Left hindlimb (tissue), 1 donor: ENCODE results near the gene FAS.
"Not testable (repeated sequence)": the region's sequence is repeated elsewhere in the genome, so short reads cannot be mapped to it uniquely, and the experiment has no call there.

ENCODE experiments used
- DNase-seq: peaks from one replicate; pipeline ENCODE4 v3.0.0-alpha.2; 2018

Gene FAS

DNA sequence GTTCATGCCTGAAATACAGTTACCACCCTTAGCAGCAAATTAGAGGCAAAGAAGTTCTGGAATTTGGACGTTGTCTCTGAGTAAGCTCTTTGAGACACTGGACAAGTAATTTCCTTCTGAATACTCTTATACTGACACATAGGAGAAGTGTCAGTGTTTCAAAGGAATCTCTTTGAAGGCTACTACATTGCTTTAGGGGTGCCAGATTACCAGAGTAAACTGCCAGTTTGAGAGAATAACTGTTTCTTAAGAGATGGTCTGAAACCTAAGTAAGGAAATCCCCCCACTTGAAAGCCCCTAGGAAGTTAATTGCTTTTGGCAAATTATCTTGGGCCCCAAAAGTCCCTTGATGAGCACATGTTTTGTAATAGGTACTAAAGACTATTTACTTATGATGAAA, 3.4 kb downstream of the FAS start:
- no peak for DNase-seq

DNA sequence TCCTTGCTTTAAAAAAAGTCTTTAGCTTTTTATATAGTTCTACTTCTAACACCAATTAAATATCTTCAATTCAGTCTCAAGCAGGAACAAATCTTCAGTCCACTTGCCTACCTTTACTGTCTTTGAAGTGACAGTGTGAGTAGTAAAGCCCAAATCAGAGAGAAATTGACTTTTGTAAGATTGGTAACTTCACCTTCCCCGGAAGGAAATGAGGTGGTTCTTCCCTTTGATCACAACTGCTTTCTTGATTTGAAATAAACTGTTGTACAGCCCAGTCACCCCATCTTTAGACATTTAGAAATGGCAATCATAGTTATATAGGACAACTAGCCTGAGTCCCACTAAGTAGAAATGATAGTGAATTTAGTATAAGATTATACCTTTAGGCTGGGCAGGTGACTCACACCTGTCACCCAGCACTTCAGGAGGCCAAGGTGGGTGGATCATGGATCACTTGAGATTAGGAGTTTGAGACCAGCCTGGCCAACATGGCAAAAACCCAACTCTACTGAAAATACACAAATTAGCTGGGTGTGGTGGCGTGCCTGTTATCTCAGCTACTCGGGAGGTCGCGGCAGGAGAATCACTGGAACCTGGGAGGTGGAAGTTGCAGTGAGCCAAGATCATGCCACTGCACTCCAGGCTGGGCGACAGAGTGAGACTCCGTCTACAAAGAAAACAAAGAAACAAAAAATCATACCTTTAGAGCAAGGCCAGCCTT, 4.7 kb downstream of the FAS start:
- DNase-seq, result no peak

DNA sequence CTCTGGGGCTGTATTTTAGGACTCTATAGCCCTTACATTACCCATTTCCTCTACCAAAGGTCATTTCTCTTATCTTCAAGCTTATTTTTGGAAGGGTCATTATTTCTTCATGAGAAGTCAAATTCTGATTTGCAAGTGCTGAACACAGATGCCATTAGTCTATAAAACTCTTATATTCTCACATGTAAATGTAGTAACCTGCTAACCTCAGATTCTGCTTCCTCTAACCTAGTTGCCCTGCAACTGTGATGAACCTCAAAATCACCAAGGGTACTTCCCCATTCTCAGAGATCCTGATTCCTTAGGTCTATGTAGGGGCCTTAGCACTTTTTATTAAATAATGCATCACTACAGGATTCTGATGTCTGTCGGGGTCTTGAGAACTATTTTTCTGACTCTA, 6.3 kb downstream of the FAS start:
- DNase-seq, result no peak

DNA sequence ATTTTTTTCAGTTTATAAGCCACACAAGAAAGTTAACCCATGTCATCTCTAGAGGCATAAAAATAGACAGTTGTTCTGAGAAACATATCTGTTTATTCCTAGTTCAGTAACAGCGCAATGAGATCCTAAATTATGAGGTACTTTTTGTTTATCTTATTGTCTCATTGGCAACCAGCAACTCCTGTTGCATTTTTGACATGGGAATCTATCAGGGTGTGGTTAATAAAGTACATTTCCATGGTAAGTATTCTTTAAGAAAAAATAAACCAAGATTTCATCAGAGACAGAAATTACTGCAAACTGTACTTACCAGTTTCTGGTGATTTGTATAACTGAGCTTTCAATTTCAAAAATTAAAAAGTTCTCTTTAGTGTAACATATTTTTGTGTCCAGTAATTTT, 9.0 kb downstream of the FAS start:
- DNase-seq, result no peak

DNA sequence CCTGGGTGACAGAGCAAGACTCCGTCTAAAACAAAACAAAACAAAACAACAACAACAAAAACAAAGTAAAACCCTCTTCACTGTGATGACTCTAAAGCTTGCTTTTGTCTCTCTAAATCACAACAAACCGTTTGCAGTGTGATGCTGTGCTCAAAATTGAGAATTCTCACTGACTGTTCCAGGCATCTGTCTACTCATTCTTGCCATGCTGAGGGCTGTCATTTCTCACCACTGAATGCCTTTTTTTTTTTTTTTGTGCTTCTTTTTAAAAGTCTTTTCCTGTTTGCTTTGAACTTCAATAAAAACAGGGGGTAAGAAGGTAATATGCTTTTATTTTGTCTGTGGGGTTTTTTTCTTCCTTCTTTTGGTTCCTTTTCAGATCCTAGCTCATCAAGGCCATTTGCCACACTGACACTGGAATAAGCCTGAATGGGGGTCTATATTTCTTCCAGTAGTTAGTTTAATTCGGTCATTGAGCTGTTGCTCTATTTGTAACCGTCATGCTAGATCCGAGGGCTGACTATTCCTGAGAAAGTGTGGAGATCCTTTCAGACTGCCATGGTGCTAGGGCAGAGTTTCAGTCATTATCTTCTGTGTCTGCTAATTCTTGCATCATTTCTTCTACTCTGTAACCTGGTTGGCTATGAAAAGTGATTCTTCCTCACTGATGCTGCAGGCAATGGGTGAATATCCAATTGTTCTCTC, 10.6 kb downstream of the FAS start:
- no peak for DNase-seq

DNA sequence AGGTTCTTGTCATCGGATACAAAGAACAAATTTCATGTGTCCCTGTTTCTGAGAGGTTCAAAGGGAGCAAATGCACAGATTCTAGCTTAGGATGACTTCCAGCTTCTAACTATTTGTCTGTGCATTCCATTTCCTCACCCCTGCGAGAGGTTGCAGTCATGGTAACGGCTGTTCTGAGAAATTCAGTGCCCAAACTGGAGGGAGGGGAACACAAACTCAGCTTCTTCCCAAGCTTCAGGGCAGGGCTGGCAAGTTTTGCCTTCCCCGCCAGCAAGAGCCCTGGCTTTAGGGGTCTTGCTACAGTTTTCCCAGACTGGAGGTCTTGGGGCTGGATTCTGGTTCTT, 11.1 kb downstream of the FAS start:
- DNase-seq, result no peak

DNA sequence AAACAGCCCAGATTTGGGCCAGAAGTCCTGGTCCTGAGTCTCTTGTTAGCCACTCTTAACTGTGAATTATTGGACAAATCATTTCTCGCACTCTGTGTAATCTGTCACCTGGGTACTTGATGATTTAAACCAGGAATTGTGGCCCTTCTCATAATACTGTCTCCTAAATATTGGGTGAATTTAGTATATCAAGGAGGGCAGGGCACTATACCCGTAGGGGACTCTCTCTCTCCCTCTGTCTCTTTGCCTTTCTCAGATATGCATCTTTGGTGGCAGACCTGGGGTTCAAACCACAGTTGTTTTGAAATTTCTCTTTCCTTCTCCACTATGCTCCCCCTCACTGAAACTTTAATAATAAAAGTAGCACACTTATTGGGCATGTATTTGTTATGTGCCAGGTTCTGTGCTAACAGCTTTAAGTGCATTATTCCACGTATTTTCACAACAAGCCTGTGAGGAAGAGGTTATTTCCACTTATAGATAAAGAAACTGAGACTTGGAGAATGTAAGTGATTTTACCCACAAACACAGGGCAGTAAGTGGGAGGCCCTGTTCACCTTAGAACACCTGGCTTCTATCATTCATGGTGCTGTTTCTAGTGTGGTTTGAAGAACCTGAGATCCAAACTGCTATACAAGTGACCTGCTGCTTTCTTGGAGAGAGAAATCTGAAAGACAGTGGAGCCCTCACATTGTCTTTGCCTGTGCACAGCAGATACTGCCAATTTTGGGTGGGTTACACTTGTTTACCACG, 11.8 kb downstream of the FAS start:
- no peak for DNase-seq

DNA sequence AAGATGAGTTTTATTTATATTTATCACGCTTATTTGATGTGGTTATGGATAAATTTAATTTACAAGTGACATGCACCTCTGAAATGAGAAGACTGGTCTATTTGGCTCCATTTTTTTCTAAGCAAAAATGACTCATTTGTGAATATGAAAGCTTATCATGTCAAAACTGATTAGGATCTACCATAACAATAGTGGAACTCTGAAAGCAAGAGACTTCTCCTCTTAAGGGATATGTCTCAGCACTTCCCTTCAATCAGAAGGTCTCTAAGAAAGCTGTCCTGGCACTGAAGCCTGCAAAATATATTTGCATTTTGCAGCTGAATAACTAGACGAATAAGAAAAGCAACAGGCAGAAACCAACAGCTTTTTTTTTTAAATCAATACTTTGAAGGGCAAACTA, 12.7 kb downstream of the FAS start:
- DNase-seq, result no peak

DNA sequence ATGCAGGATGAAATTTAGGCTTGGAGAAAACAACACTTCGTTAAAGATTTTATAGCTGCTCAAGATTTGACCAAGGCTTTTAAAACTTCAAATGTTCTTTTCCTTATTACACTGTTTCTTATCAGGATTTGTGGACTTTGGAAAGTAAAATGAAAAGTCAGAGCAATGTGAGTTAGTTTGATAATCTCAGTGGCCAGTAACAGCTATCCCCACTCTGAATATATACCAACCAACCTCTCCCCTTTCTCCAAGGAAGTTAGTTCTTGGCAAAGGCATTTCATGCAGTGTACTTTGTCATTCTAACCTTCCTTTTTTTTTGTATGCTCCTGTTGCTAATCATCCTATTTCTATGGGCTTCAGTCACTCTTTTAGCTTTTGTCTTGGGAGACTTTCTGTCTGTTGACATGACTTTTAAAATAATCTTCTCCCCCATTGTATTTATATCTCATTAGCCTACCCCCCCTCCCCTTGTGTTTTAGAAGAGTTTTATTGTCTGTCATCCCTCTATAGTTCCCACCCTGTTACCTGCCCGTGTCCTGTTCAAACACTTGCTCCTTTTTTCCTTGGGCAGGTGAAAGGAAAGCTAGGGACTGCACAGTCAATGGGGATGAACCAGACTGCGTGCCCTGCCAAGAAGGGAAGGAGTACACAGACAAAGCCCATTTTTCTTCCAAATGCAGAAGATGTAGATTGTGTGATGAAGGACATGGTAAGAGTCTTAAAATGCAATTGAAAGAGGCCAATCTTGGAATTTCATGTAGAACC, 16.7 kb downstream of the FAS start:
- no peak for DNase-seq

DNA sequence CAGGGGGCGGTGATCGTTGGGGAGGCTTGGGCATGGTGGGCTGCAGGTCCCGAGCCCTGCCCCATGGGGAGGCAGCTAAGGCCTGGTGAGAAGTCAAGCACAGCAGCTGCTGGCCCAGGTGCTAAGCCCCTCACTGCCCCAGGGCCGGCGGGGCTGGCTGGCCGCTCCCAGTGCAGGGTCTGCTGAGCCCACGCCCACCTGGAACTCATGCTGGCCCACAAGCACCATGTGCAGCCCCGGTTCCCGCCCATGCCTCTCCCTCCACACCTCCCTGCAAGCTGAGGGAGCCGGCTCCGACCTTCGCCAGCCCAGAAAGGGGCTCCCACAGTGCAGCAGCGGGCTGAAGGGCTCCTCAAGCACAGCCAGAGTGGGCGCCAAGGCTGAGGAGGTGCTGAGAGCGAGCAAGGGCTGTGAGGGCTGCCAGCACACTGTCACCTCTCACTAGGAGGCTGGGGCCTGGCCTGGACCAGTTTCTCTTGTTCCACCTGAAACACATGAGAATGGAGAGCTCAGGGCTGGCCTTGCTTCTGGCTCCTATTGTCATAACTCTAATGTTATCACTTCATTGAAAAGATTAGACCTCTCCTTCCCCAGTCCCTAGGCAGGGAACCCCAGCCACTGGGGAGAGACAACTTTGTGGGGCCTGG, 28.2 kb downstream of the FAS start:
- not testable (repeated sequence) for DNase-seq

DNA sequence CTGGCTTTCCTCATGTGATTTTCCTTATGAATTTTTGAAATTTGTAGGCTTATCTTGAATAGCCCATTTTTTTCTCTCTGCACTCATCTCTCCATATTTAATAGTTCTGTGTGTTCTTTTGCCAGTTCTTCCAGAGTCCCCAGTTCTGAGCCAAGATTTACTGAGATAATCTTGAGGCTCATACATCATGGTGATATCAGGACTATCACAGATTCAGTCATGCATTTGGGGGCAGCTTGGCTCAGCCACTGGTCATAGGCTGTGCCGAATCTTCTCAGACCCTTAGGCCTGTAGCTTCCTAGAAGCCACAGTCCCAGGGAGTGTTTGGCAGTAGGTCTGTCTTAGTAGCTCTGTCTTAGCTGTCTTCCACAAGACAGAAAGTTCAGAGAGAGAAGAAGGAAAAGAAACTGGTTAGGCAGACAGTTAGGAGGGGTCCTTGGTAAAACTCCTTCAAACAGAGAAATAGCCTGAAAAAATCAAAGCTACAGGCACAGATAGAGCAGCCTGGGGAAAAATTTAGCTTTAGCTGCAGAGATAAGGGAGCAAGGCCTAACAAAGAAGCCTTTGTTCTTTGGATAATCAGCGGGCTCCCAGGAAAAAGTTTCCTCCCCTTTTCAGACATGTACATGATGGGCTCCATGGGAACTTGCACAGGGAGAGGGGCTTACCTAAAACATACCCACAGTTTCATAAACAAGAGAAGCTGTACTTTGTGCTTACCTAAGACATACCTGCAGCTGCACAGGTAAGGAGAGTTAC, 29.1 kb downstream of the FAS start:
- no peak for DNase-seq

DNA sequence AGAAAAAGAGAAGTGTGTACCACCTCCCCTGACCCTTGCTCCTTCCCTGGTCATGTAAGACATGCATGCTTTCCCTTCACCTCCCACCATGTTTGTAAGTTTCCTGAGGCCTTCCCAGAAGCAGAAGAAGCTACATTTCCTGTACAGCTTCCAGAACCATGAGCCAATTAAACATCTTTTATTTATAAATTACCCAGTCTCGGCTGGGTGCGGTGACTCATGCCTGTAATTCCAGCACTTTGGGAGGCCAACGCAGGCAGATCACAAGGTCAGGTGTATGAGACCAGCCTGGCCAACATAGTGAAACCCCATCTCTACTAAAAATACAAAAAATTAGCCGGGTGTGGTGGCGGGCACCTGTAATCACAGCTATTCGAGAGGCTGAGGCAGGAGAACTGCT, 30.9 kb downstream of the FAS start:
- DNase-seq, result not testable (repeated sequence)

DNA sequence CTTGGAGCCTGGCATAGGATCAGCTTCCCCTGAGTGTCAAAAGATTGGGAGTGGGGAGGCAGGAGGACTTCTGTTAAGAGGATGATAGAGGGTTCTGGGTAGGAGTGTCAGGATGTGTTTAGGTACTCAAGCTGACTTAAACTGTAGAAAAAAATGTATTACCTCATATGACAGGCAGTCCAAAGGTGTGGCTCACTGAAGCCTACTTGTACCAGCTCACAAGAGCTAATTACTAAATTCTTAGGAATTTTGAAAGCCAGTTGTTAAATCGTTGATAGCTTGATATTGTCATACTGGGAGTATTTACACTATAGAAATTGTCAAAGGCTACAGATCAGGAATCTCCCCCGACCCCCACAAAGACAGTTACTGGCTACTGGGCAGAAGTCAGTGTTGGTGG, 32.1 kb downstream of the FAS start:
- no peak for DNase-seq

DNA sequence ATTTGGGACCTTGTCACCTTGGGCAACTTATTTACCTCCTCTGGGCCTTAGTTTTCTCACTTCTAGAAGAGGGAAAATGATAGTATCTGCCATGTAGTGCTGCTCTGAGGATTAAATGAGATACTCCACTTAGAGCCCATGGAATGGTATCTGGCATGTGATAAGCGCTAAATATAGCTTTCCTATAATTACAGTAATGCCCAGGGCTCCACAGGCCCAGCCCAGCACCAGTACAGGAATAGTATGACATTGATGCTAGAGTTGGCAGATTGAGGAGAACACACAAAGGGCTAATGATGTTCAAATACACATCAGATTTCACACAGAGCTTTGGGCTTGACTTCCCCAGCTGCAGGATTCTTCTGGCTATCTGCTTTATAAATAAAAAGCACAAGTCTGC, 34.9 kb downstream of the FAS start:
- DNase-seq, result no peak

DNA sequence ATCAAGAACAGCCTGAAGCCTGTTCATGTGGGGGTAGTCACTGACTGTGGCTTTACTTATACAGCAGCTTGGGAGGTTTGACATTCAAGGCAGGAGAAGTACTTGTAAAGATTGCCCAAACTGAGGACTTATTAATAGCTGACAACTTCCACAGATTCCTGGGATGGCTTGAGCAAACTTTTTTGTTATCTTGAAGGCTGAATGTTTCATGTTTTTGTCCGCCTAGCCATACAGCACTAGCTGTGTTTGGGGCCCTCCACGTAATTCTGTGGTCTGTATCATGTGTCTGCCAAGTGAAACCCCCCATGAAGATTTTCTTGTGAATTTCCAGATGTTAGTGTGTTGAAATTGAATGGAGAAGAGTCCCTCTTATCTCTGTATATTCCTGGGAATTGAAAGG, 38.6 kb downstream of the FAS start:
- no peak for DNase-seq

DNA sequence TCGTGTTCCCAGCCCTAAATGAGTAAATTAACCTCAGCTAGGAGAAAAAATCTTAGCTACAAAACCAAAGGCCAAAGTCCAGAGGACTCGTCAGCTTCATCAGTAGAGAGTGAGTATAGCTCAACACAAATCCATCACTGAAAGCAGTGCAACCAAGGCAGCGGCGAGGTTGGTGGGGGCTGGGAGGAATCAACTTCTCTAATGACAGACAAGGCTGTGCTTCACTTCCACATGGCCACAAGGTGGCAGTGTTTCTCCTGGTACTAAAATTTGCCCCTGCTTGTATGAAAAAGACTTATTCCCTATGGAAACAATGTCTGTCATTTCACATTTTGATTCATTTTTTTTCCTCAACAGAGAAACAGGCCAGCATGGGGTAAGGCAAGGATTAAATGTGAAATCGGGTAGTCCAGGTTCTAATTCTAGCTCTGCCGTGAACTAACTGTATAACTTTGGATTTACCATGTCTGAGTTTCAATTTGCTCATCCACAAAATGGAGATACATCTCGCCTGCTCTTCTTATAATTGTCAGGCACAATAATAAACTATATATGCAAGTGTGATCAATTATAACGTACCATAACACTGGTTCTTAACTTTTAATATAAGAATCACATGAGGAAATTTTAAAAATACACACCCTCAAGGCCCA, 39.3 kb downstream of the FAS start:
- DNase-seq, result peak; percentile 67

DNA sequence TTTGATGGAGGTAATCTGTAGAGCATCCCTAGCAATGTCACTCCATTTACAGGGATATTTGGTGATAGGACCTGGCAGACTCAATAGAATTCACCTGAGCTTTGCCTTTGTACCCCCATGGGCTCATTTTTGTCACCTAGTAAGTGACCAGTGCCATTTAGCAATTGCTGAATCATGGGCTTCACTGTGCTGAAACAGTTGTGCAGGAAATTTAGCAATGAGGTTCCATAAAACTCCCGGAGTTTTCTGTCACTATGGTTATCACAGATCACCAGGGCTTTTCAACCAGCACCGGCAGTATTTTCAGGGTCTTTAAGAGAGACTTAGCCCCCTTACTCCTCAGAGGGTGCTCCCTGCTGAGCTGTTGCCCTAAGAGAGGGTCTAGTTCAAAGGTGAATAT, 40.2 kb downstream of the FAS start:
- no peak for DNase-seq

DNA sequence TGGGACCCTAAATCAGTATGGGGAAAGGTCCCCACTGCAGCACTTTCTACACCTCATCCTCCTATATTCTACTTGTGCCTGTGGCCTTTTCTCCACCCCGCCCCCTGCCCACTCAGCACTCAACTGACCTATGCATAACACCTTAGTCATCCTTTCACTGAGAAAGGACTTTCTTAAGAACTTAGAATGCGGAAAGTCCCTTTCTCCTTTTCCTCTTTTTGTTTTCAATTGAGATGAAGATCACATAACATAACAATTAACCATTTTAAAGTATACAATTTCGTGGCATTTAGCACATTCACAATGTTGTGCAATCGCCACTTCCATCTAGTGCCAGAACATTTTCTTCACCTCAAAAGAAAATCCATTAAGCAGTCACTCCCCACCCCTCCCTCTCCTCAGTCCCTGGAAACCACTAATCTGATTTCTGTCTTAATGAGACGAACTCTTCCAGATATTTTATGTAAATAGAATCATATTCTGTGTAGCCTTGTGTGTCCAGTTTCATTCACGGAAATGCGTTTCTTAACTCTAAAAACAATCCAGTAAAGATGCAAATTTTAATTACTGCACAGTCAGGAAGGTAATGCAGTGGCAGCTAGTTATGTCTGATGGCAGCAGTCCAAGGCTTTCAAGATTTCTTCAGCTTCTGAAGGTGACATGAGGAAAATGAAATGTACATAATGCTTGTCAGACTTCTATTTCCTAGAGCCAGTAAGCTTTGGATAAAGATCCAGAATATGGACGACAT, 41.7 kb downstream of the FAS start:
- no peak for DNase-seq

DNA sequence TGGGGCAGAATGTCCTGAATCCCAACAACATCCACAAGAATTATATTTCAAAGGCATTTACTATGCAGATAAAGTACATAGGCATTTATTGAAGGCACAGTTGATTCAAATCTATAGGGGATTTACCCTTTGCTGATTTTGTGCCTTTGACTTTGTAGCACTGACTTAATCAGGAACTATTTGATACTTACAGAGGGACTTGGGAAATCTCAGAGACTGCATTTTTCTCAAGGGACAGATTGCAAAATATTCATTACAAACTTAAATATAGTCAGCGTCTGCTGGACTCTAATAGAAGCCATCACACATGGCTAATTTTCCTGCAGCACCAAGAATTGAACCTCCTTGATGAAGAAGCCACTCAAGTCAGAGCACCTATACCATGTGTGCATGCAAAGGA, 44.9 kb downstream of the FAS start:
- no peak for DNase-seq

DNA sequence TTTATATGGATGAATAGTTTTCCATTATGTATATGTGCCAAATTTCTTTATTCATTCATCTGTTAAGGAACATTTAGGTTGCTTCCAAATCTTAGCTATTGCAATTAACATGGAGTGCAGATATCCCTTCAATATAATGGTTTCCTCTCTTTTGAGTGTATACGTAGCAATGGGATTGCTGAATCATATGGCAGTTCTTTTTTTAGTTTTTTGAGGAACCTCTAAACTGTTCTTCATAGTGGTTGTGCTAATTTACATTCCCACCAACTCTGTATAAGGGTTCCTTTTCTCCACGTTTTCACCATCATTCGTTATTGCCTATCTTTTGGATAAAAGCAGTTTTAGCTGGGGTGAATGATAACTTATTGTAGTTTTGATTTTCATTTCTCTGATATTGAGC, 46.5 kb downstream of the FAS start:
- DNase-seq, result no peak

DNA sequence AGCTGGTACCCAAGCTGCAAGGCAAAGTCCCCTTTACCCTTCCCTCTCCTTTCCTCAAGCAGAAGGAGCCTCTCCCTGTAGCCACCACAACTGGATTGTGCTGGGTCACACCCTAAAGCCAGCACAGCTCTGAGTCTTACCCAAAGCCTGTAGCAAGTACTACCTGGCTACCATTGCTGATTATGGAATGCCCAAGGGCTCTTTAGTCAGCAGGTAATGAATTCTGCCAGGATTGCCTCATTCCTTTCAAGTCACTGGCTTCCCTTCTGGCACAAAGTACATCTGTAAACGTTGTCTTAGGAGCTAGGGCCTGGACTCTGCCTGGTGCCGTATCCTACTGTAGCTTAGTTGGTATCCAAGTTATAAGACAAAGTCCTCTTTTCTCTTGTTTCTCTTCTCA, 52.0 kb downstream of the FAS start:
- DNase-seq, result no peak
